Keratinocyte (primary cell): ENCODE data around the gene RIPK1. TPM values are rescaled to one million over a fixed set of nuclear protein-coding genes. Genes with fewer than 3 reads are reported as not detected.

Source experiments
- DNase-seq: peaks from one replicate; pipeline ENCODE4 v3.0.0-alpha.2; 2011; ENCODE audit warnings: low read depth, missing footprints, low spot score
- FAIRE-seq: peaks from 2 replicates; lab custom pipeline; 2011; peaks lifted over from hg19 to GRCh38; lab: Jason Lieb, UNC
- H2AFZ ChIP-seq: 2 replicates; pipeline ENCODE4 v1.6.0; 2012; ENCODE audit warnings: low read length, control low read depth, inconsistent platforms; ENCODE audit not compliant: control insufficient read depth
- H3K27ac ChIP-seq: 2 replicates; pipeline ENCODE4 v1.5.1; 2011; ENCODE audit warnings: low read length; ENCODE audit not compliant: control insufficient read depth, insufficient read depth
- H3K27me3 ChIP-seq: 3 replicates; pipeline ENCODE4 v1.6.0; 2011; ENCODE audit warnings: low read length; ENCODE audit not compliant: control insufficient read depth, insufficient read depth; ENCODE audit errors: extremely low read depth
- H3K36me3 ChIP-seq, 2 experiments: 2 replicates in 1 of 2; 3 replicates in 1 of 2; pipeline ENCODE4 v1.5.1; 2011; ENCODE audit warnings: low read length in 2 of 2, mild to moderate bottlenecking in 1 of 2; ENCODE audit not compliant: control insufficient read depth in 2 of 2, insufficient read depth in 2 of 2; ENCODE audit errors: extremely low read depth in 1 of 2
- H3K4me1 ChIP-seq: 3 replicates; pipeline ENCODE4 v1.5.1; 2011; ENCODE audit warnings: low read length; ENCODE audit not compliant: control insufficient read depth, insufficient read depth; ENCODE audit errors: extremely low read depth
- H3K4me2 ChIP-seq: 3 replicates; pipeline ENCODE4 v1.6.0; 2011; ENCODE audit warnings: low read depth, low read length; ENCODE audit not compliant: control insufficient read depth, insufficient read depth; ENCODE audit errors: extremely low read depth
- H3K4me3 ChIP-seq, 3 experiments: fragments of 200-600 bp in 1 of 3; sonication (generic) in 1 of 3; 2 replicates in 2 of 3; 3 replicates in 1 of 3; pipeline ENCODE4 v1.5.1; 2011 to 2016; ENCODE audit warnings: low read length in 3 of 3, mild to moderate bottlenecking in 3 of 3, control low read depth in 2 of 3, inconsistent platforms in 1 of 3, low read depth in 1 of 3, mixed read lengths in 1 of 3, mixed run types in 1 of 3, moderate library complexity in 1 of 3; ENCODE audit not compliant: control insufficient read depth in 2 of 3, insufficient read depth in 2 of 3; ENCODE audit errors: extremely low read depth in 1 of 3
- H3K79me2 ChIP-seq: 2 replicates; pipeline ENCODE4 v1.6.0; 2012; ENCODE audit warnings: low read length; ENCODE audit not compliant: control insufficient read depth, insufficient read depth
- H3K9ac ChIP-seq: 3 replicates; pipeline ENCODE4 v1.6.0; 2011; ENCODE audit warnings: low read length; ENCODE audit not compliant: control insufficient read depth, insufficient read depth; ENCODE audit errors: extremely low read depth
- H3K9me1 ChIP-seq: 3 replicates; pipeline ENCODE4 v1.6.0; 2011; ENCODE audit warnings: low read length; ENCODE audit not compliant: control insufficient read depth, insufficient read depth; ENCODE audit errors: extremely low read depth
- H3K9me3 ChIP-seq: 2 replicates; pipeline ENCODE4 v1.5.1; 2012; ENCODE audit warnings: low read depth, low read length; ENCODE audit not compliant: control insufficient read depth
- H4K20me1 ChIP-seq: 3 replicates; pipeline ENCODE4 v1.6.0; 2011; ENCODE audit warnings: low read length; ENCODE audit not compliant: control insufficient read depth, insufficient read depth; ENCODE audit errors: extremely low read depth
- CTCF ChIP-seq, 3 experiments: IDR thresholded peaks in 1 of 3; conservative IDR thresholded peaks in 1 of 3; optimal IDR thresholded peaks in 1 of 3; 2 replicates in 2 of 3; 3 replicates in 1 of 3; pipeline versions ENCODE3 to v1.5.1; 2011; ENCODE audit warnings: low read length in 3 of 3, mild to moderate bottlenecking in 3 of 3, moderate library complexity in 2 of 3, control low read depth in 1 of 3, inconsistent platforms in 1 of 3; ENCODE audit not compliant: insufficient read depth in 2 of 3; ENCODE audit errors: extremely low read depth in 1 of 3
- EZH2 ChIP-seq: IDR thresholded peaks from one replicate; pipeline ENCODE4 v1.6.1; 2012; ENCODE audit warnings: inconsistent platforms, mild to moderate bottlenecking, low read length, moderate library complexity
- dilution Hi-C: fragments of 300-500 bp; cut with MboI; formaldehyde crosslinking; loops from one replicate; pipeline ENCODE4 v1.7.0; 2020; ENCODE audit warnings: low sequenced_read_pairs; ENCODE audit not compliant: extremely low pct_ligation_motif_present
- polyA plus RNA-seq, 5 experiments: library from polyadenylated mRNA; depleted of rRNA in 3 of 5; stranded (reverse) in 3 of 5; stranded (forward) in 1 of 5; unstranded in 1 of 5; fragments of >200 nt; gene quantifications; 1 replicate in 1 of 5; 2 replicates in 3 of 5; 3 replicates in 1 of 5; pipeline versions ENCODE4 v1.2.1 to v1.2.3, GENCODE V29; 2011 to 2012; ENCODE audit warnings: missing spikeins in 2 of 5, low read depth in 1 of 5, low replicate concordance in 1 of 5

RIPK1 gene
- polyA plus RNA-seq, 1 donor (not counting 4 experiments of a cell fraction or from before 2014, with no cell fraction given) = 13.8 TPM

DNA sequence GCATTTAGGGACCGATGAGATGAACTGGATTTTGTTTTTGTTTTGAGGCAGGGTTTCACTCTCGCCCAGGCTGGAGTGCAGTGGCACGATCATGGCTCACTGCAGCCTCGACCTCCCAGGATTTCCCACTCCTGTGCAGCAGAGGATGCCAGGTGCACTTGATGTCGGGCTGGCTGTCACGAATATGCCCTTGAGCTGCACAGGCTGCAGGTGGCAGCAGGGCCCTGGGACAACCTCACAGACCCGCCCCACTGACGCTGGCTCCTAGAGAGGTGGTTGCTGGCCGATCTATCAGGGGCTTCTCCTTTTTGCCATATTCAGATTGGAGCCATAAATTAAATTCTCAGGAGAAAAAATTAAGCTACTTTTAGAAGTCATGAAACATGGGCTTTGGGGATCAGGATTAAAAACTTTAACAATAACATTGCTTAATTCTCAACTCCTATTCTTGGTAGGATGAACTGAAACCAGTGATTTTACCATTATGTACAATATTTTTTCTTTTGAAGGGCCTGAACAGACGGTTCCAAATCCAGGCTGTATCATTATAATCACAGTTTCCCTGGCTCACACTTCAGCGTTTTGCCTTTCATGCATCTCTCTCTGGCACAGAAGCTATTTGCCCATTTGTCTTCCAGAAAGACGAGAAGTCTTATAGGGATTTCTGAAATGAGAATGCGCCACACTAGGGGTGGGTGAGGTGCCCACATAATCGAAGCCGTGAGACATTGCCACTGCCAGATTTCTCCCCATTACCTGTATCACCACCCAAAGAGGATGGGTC lies 36.2 kb upstream of the RIPK1 start:
- DNase-seq (no peak), FAIRE-seq (no peak)
- Histone ChIP-seq H3K27ac (no peak overlapping the region), H3K9me1 (no peaks in the 10 kb centered on the region), H4K20me1 (no peaks in the 10 kb centered on the region), H3K9me3 (peaks cover 3% of the 10 kb centered on the region), H3K9ac (no peak overlapping the region), H3K79me2 (no peaks in the 10 kb centered on the region), H3K27me3 (peaks cover 2% of the 10 kb centered on the region), H3K4me3 (no peak overlapping the region), H3K4me2 (no peak overlapping the region), H3K4me1 (no peaks in the 10 kb centered on the region), H2AFZ (no peak overlapping the region), H3K36me3 (no peaks in the 10 kb centered on the region)
- dilution Hi-C loops = no loop called here
- TF ChIP-seq EZH2 (no peak), CTCF (optimal IDR thresholded peaks at IDR 0.05 in 1 of 3, IDR thresholded peaks at IDR 0.05 in 1 of 3, conservative IDR thresholded peaks at IDR 0.05 in 1 of 3; ENCODE audit: extremely low read depth in 1 of 3, insufficient read depth in 2 of 3, low read length in 3 of 3) (no peak)

- FAIRE-seq = no peak
Observed at GRCh38 chr6:3032986-3033385, 35.3 kb upstream of the RIPK1 start.

More at GRCh38 chr6:3032986-3033385, 35.3 kb upstream of the RIPK1 start:
- H3K4me2 ChIP-seq = no peak overlapping the region
- H3K9me1 ChIP-seq = no peaks in the 10 kb centered on the region
- peak; percentile 7 for DNase-seq
- peaks cover 3% of the 10 kb centered on the region for H3K9me3 ChIP-seq
- H4K20me1 ChIP-seq = no peaks in the 10 kb centered on the region
- dilution Hi-C loops = no loop called here
- no peak overlapping the region for H3K27ac ChIP-seq
- no peak overlapping the region for H3K4me3 ChIP-seq
- no peak overlapping the region for H2AFZ ChIP-seq
- no peaks in the 10 kb centered on the region for H3K79me2 ChIP-seq
- H3K9ac ChIP-seq = no peak overlapping the region
- no peaks in the 10 kb centered on the region for H3K36me3 ChIP-seq
- no peaks in the 10 kb centered on the region for H3K4me1 ChIP-seq
- H3K27me3 ChIP-seq = peaks cover 4% of the 10 kb centered on the region
- TF ChIP-seq CTCF (optimal IDR thresholded peaks at IDR 0.05 in 1 of 3, IDR thresholded peaks at IDR 0.05 in 1 of 3, conservative IDR thresholded peaks at IDR 0.05 in 1 of 3; ENCODE audit: extremely low read depth in 1 of 3, insufficient read depth in 2 of 3, low read length in 3 of 3) = no peak
- TF ChIP-seq EZH2 = no peak
